Islet of Langerhans (tissue), 1 donor: ENCODE data around the gene FAM184A.
"Not testable (repeated sequence)": the region's sequence is repeated elsewhere in the genome, so short reads cannot be mapped to it uniquely, and the experiment has no call there.

Experiments used
- FAIRE-seq: peaks from one replicate; lab custom pipeline; 2011; peaks lifted over from hg19 to GRCh38; lab: Jason Lieb, UNC

FAM184A gene

DNA sequence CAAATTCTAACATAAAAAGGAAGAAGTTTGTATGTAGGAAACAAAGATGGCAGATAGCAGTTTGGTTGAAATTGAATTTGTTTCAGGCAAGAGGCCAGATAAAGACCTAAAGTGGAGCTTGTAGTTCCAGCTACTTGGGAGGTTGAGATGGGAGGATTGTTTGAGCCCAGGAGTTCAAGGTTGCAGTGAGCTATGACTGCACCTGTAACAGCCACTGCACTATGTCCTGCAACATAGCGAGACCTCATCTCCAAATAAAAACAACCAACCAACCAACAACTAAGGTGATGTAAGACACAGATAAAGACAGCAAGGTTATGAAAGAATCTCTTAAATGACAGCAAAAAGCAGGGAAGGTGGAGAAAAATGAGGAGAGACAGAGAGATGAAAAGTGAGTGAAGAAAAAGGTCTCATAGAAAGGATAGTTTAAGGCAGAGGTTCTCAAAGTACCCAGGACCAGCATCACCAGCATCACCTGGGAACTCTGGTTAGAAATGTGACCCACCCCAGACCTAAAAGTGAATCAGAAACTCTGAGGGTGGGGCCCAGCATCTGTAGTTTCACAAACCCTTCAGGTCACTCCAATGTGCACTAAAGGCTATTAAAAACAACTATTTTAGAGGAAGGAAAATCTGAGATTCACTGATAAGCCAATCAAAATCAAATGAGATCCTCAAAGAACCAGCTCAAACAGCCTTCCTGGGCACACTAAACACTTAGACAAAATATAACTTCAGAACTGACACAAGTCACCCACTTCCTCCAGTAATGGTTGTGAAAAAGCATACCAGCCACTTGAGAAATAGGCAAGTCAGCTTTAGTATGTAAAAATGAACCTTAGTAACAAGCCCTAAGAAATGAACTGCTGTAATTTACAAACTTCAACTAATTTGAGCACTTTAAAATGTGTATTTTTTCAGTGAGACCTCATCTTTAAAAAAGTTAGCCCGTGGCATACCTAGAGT, 57.6 kb downstream of the FAM184A start:
- no peak for FAIRE-seq

DNA sequence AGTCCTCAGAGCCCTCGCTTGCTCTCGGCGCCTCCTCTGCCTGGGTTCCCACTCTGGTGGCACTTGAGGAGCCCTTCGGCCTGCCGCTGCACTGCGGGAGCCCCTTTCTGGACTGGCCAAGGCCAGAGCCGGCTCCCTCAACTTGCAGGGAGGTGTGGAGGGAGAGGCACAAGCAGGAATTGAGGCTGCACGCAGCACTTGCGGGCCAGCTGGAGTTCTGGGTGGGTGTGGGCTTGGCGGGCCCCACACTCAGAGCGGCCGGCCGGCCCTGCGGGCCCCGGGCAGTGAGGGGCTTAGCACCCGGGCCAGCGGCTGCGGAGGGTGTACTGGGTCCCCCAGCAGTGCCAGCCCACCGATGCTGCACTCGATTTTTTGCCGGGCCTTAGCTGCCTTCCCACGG, 63.3 kb downstream of the FAM184A start:
- FAIRE-seq, result not testable (repeated sequence)

DNA sequence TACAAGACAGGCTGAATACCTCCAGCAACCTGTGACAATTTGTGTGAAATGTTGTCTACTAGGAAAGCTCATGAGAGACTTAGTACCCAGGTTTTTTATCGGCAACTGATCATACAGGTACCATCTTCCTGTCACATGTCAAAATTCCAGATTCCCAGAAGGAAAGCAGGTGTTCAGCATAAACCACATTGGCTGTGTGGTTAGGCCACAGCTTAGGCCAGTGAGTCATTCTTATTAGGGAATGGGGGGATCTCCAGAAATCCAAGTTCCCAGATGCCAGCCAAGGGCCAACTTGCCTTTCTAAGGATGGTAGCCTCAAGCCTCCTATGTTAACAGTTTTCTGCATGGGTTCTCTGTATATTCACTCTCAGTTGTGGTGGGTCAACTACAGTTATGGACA, 65.9 kb downstream of the FAM184A start:
- no peak for FAIRE-seq

DNA sequence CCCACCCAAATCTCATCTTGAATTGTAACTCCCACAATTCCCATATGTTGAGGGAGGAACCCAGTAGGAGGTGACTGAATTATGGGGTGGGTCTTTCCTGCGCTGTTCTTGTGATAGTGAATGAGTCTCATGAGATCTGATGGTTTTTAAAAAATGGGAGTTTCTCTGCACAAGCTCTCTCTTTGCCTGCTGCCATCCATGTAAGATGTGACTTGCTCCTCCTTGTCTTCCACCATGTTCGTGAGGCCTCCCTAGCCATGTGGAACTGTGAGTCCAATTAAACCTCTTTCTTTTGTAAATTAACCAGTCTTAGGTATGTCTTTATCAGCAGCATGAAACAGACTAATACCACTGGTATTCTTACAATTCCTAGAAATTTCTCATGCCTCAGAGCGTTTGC, 69.2 kb downstream of the FAM184A start:
- FAIRE-seq, result not testable (repeated sequence)

DNA sequence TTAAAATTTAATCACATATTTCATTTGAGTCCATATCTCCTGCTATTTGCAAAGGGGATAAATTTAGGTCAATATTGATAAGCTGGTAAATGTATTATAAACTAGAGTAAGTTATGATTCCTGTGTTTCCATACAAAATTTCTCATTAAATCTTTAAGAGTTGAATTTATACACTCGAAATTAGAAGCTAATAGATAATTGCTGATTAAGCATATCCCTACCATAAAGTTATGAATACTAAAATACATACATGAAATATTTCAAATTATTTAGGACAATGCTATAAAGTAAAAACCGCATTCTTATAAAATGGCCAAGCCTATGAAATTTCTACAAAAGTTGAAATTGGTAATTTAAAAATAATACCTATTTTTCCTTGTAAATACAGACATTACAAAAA, 71.5 kb downstream of the FAM184A start:
- FAIRE-seq, result peak; percentile 9

DNA sequence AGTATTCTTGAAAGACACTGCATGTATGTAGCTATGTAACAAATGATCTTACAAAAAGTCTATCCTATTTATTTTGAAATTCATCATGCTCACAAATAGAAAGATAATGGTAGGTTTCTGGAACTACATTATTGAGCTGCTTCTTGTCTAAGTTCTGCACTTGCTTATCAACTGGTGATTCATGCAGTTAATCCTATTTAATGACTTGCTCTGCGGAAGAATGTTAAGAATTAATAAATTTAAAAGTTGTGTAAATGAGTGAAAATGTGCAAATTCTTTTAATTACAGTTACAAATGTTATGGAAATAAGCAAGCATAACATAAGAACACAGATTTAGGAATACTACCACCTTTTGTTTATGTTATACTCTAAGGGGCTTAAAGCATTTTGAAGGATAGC, 76.4 kb downstream of the FAM184A start:
- no peak for FAIRE-seq

DNA sequence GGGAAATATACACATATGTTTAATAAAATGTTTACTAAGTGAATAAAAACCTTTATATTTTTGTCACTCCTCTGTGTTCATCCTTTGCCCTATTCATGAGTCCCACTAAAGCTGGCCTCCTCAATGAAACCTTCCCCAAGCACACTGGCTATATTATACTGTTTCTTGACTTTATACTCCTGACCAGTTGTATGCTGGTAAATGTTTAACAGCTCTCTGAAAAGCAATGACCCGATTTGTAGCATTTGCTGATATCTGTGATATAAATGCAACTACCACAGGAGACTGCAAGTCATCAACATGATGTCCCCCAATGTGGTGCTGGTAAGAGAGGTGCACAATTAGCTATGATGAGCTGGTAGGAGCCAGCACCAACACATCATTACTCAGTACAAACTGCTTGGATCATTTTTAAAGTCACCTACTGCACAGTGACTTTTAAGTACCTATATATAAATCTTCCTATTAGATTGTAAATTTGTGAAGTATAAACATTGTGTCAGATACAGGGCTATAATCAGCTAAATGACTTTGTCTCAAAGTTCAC, 78.9 kb downstream of the FAM184A start:
- FAIRE-seq, result no peak

DNA sequence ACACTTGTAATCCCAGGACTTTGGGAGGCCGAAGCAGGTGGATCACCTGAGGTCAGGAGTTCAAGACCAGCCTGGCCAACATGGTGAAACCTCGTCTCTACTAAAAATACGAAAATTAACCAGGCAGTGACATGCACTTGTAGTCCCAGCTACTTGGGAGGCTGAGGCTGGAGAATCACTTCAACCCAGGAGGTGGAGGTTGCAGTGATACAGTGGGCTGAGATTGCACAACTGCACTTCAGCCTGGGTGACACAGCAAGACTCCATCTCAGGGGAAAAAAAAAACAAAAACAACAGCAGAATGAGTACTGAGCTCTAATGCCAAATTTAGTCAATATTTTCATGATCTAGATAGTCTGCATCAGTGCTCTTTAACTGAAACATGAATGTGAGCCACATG, 81.0 kb downstream of the FAM184A start:
- not testable (repeated sequence) for FAIRE-seq

DNA sequence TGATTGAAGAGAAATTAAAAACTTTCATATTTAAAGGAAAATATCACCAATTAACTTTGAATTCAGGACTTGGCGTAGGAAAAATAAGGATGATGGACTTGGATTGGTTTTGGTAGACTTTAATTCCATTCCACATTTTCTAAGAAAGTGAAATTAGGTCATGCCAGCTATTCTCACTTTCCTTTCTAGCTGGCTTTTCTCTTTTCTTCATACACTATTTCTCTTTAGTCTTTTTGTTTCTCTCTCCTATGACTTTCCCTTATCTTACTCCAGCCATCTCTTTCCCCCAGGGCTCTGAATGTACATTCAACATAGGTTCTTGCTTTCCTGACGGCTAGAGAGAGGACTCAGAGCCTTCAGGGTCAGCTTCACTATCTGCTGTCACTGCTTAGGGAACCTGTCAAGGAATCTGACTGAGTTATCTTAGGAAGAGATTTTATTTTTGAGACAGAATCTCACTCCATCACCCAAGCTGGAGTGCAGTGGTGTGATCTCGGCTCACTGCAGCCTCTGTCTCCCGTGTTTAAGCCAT, 82.1 kb downstream of the FAM184A start:
- no peak for FAIRE-seq

DNA sequence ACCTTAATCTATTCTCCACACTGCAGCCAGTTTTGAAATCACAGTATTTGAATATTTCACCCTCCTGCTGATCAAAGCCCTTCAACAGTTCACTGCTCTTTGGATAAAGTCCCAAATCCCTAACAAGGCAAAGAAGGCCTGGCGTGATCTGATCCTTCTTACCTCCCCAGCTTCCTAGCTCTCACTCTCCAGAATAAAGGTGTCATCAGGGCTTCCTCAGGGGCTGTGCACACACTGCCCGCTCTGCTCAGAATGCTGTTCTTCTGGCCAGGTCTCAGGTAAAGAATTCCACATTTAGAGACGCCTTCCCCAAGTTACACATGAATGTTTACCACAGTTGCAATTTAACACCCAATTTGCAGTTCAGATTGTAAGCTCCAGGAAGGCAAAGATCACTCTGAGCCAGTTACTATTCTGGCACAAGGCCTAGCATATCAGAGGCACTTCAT, 84.6 kb downstream of the FAM184A start:
- FAIRE-seq, result no peak

DNA sequence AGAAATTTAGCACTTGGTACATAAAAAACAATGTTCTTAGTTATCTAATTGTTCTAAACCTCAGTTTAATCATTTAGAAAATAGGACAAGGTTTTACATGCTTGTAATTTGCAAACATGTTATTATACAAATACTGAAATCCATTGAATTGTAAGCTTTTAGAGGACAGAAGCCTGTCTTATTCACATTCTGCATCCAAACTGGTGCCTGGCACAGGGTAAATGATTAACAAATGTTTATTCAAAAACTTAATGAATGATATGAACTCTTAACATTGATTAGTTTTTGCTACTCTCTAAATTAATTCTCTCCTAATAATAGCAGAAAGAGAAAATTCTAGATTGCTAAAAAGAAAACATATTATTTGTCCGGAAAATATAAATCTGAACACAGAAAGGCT, 85.1 kb downstream of the FAM184A start:
- FAIRE-seq, result peak; percentile 60

DNA sequence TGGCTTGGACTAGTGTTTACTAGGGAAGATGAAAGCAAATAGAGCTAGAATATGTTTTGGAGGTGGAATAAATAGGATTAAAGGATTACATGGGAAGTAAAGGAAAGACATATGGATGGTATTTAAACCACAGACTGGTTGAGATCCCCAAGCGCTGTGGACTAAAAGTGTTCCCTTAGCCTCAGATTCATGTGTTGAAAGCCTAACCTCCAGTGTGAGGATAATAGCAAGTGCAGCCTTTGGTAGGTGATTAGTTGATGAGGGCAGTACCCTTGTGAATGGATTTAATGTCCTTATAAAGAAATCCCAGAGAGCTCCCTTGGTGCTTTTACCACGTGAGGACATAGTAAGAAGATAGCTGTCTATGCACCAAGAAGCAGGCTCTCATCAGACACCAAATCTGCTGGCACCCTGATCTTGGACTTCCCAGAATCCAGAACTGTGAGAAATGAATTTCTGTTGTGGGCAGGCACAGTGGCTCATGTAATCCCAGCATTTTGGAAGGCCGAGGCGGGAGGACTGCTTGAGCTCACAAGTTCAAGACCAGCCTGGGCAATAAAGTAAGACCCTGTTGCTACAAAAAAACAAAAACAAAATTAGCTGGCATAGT, 86.2 kb downstream of the FAM184A start:
- FAIRE-seq, result no peak

DNA sequence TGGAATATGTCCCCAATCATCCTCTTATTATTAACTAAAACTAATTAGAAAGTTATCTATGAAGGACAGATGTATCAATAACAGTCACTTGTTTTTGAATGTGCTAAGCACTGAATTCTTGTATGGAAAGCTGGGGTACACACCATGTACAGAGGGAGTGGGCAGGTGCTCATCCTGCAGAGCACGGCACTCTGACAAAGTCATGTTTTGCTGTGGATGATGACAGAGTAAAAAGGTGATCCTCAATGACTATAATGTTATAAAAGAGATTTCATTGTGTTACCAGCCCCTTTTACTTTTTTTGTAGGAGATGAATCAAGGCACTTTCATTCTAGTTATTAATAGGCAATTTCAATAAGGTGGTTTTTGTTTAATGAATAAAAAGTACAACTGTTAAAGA, 92.2 kb downstream of the FAM184A start:
- no peak for FAIRE-seq

DNA sequence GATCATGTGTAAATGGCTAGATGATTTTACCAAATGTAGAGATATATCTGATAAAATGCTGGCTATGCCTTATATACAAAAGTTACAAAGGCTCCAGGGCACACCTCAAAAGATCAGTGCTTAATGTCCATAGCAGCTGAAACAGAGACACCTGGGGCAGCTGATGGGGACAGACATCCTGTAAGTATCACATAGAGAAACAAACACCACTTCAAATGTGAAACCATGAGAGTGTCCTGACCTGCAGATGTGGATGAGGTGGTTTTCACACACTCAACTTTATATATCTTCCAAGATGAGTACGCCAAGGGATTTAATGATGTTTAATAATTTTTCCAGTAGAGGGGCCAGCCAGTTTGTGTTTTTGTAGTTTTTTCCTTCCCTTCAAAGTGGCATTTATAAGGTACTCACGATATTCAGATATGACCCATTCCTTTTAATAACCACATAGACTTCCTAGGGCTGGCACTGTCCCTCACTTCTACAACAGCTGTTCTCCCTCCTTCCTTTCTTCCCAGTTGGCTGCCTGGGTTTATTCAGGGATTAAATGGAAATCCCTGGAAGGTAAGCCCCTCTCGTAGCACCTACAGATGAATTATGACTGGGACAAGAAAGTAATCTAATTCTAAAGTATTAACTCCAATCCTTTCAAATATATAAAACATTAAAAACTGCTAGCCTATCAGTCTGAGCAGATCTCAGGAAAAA, 93.2 kb downstream of the FAM184A start:
- FAIRE-seq, result no peak

DNA sequence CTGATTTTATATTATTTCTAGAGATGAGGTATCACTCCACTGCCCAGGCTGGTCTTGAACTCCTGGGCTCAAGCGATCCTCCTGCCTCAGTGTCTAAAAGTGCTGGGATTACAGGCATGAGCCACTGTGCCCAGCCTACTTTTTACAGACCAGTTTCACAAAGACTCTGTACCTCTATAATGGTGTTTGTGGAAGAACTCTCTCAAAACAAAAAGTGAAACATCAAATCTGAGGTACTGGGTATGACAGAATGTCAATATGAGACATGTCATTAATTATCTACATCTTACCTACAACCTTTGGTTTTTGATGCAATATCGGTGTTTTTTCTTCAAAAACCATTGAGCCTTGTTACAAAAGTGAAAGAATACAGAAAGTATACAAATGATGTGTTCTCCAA, 94.1 kb downstream of the FAM184A start:
- no peak for FAIRE-seq

DNA sequence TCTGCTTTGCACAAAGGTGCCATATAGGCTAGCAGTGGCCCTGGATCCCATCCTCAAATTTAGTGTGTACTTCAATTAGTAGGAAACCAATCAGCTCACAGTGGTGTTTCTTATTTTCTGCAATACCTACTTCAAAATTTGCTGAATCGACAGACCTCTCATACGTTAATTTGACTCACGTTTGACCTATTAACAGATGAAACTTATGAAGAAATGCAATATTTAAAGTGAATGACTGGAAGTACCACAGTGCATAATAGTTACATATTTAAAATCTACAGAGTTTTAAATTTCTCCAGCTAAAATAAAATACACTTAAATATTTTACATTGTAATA, 95.9 kb downstream of the FAM184A start:
- no peak for FAIRE-seq

DNA sequence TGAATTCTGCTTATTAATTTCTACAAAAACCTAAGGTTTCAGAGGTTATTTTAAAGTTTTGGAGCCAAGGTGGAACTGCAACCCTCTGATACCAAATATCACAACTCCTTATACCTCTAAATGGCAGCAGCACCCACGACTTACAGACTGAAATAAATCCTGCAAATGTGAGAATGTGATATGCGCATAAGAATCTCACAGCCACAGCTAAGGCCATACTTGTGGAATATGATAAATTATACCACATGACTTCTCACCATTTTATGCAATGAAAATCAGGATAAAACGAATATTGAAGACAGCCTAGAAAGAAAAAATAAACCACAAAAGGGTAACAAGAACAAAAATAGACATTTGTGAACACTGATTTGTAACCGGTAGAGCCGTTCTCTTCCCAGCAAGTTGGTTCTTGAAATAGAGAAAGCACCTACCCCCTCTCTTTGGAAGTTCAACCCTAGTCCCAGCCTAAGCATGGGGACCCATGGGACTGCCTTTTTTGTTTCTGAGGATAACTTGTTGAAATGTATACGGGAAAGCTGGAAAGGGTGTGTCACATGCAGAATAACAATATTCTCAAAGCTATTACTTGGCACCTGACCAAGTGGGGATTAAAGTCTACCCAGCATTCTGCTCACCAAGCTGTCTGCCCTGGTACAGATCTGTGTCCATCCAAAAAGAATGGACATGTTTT, 96.4 kb downstream of the FAM184A start:
- FAIRE-seq, result no peak

DNA sequence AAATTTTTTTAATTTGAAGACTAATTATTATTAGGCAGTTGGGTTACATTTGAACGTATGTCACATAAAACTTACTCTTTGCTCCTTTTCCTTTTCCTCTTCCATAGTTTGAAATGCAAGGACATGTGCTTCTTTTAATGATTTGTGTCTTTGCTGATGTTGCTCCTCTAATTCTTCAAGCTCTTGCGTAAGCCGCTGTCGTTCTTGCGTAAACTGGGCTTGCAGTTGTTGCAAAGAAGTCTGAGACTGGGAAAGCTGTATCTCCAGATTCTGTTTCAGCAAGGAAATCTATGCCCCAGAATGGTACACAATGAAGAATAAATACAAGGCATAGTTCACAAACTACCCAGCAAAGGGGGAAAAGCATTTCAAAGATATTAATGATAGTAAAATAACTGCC, 98.4 kb downstream of the FAM184A start:
- FAIRE-seq, result no peak

DNA sequence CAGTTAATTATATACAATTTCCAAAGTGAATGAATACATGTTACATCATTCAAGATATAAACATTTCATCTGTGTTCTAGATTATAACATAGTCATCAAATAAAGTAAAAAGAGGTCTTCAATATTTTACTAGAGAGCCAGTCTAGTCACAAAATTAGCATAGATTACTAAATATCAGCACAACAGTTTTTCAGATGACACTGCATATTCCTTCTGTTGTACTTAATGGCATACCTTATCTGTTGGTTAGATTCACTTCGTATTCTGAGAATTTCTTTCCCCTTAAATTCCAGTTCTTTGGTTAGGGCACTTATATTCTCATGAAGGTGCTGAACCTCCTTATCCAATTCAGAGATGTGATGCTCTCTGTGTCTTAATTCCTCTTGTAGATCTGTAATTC, 103.7 kb downstream of the FAM184A start:
- no peak for FAIRE-seq

DNA sequence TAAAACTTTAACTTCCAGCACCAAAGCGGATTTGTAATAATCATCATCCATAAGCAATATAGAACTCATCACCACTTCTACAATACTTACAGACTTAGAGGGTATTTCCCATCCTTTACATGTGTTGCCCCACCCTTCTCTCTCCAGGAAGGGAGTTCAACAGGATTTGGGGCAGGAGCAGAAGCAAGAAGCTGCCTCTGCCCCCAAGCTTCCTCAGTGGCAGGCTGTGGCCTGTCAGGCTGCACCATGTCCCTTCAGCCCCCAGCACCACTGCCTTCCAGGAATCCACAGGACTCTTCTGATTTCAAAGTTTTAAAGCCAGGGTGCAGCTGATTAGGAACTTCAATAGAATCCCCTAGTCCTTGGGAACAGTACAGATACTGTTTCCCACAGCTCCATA, 106.8 kb downstream of the FAM184A start:
- no peak for FAIRE-seq

DNA sequence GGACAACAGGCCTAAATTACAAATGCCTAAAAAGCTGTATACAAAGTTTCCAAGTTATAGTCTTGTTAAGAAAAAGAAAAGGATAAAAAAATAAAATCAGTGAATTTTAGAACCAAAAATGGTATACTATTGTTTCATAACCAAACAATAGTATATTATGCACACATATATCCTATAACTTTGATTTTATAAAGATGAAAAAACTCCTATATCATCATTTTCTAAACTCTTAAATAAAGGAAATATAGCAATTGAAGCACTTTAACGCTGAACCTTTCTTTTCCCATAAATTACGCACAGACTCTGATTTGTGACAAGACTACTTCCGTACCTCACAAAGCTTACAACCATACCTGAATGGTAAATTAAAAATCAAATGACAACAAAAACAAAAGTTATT, 107.6 kb downstream of the FAM184A start:
- no peak for FAIRE-seq

DNA sequence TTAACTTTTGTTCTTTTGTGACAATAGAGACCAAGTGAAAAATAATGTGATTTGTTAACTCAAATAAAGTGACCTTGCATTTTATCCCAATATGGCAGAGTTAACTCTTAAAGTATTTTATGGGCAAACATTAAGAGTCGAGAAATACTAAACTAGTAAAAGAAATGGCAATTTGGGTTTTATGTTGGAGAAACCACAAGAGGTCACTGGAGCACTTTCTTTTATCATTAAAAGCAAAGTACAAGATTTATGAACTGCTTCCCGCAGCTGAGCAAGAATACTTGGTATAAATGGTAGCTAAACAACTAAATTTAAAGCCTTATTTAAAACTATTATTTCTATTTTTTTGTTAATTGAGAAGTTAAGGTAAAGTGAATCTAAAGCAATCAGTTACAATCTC, 110.0 kb downstream of the FAM184A start:
- FAIRE-seq, result peak; percentile 98
